Measurements from ENCODE around the gene ELK3.

DNA sequence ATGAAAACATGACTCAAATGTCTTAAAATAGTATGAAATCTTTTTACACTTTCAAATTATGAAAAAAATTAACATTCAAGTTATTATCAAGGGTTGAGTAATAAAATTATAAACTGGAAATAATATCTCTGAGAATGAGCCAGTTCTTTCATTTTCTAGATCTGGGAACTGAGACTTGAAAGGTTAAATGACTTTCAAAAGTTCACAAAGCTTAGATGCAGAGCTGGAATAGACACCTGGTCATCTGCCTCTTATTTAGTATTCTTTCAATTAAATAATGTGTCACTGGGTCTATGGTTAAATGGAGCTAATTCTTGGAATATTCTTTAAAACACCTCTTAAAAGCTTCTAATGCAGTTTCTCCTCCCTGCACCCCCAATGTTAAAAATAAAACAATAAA, 119.4 kb downstream of the ELK3 start:
- TF ChIP-seq POLR2A (IDR thresholded peaks at IDR 0.05) (no peak), POLR2AphosphoS5 (IDR thresholded peaks at IDR 0.05) (no peak), EP300 (IDR thresholded peaks at IDR 0.05) (no peak)
- TF ChIP-seq, protein P1, sequence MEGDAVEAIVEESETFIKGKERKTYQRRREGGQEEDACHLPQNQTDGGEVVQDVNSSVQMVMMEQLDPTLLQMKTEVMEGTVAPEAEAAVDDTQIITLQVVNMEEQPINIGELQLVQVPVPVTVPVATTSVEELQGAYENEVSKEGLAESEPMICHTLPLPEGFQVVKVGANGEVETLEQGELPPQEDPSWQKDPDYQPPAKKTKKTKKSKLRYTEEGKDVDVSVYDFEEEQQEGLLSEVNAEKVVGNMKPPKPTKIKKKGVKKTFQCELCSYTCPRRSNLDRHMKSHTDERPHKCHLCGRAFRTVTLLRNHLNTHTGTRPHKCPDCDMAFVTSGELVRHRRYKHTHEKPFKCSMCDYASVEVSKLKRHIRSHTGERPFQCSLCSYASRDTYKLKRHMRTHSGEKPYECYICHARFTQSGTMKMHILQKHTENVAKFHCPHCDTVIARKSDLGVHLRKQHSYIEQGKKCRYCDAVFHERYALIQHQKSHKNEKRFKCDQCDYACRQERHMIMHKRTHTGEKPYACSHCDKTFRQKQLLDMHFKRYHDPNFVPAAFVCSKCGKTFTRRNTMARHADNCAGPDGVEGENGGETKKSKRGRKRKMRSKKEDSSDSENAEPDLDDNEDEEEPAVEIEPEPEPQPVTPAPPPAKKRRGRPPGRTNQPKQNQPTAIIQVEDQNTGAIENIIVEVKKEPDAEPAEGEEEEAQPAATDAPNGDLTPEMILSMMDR (IDR thresholded peaks at IDR 0.05) = no peak
